Erythroblast (primary cell): Measurements from ENCODE around the gene AGR3.
A peak's percentile ranks its signal among the peaks of the same experiment; 100 is the strongest.

Experiments
- DNase-seq, 2 experiments: peaks; one replicate each; lab custom pipeline; 2025; lab: John Stamatoyannopoulos, UW
- GATA1 ChIP-seq: IDR thresholded peaks from 2 replicates; pipeline ENCODE4 v1.6.1; 2011; ENCODE audit warnings: low read depth, mild to moderate bottlenecking, control low read depth, low read length, moderate library complexity
- POLR2A ChIP-seq: IDR thresholded peaks from 2 replicates; pipeline ENCODE4 v1.6.1; 2011; ENCODE audit warnings: mild to moderate bottlenecking, low read length

The AGR3 gene

GRCh38 chr7:16881844-16882243 lies at the start of gene AGR3:
AGR3 (minus strand) TSS chr7:16881983; CDS start chr7:16878618, 3,365 bp downstream.
- no peak for DNase-seq
- TF ChIP-seq POLR2A (no peak), GATA1 (no peak)

GRCh38 chr7:16930946-16931345 lies 49.2 kb upstream of the AGR3 start:
- no peak for TF ChIP-seq GATA1
- no peak for TF ChIP-seq POLR2A
- DNase-seq = no peak

- TF ChIP-seq GATA1 (no peak), POLR2A (no peak)
- DNase-seq = no peak
Observed at GRCh38 chr7:16929146-16929762, 47.5 kb upstream of the AGR3 start.

- TF ChIP-seq POLR2A (no peak), GATA1 (no peak)
- DNase-seq = no peak
Observed at GRCh38 chr7:16926861-16927260, 45.1 kb upstream of the AGR3 start.

GRCh38 chr7:16926283-16926682 lies 44.5 kb upstream of the AGR3 start:
- TF ChIP-seq POLR2A = no peak
- no peak for TF ChIP-seq GATA1
- peak; percentile 7 to 24 for DNase-seq

- TF ChIP-seq GATA1 (no peak), POLR2A (no peak)
- no peak for DNase-seq
Observed at GRCh38 chr7:16925609-16926008, 43.8 kb upstream of the AGR3 start.

GRCh38 chr7:16923019-16923418 lies 41.2 kb upstream of the AGR3 start:
- DNase-seq = peak in 1 of 2 experiments; percentile 5
- TF ChIP-seq POLR2A (no peak), GATA1 (no peak)

GRCh38 chr7:16921644-16922257 lies 40.0 kb upstream of the AGR3 start:
- TF ChIP-seq GATA1 = no peak
- no peak for TF ChIP-seq POLR2A
- DNase-seq = no peak

- DNase-seq = no peak
- no peak for TF ChIP-seq GATA1
- TF ChIP-seq POLR2A = no peak
Observed at GRCh38 chr7:16921151-16921550, 39.4 kb upstream of the AGR3 start.

- no peak for DNase-seq
- TF ChIP-seq POLR2A = no peak
- TF ChIP-seq GATA1 = no peak
Observed at GRCh38 chr7:16919440-16919839, 37.7 kb upstream of the AGR3 start.

GRCh38 chr7:16918288-16918895 lies 36.6 kb upstream of the AGR3 start:
- peak; percentile 59 to 81 for DNase-seq
- TF ChIP-seq GATA1 (no peak), POLR2A (no peak)

- TF ChIP-seq GATA1 = no peak
- no peak for TF ChIP-seq POLR2A
- DNase-seq = no peak
Observed at GRCh38 chr7:16916738-16917137, 35.0 kb upstream of the AGR3 start.

- DNase-seq = peak; percentile 10 to 21
- TF ChIP-seq GATA1 (no peak), POLR2A (no peak)
Observed at GRCh38 chr7:16916105-16916639, 34.4 kb upstream of the AGR3 start.

- TF ChIP-seq GATA1 = no peak
- TF ChIP-seq POLR2A = no peak
- no peak for DNase-seq
Observed at GRCh38 chr7:16915405-16915804, 33.6 kb upstream of the AGR3 start.
